Measurements from ENCODE around the gene ABCD4.
"Not testable (repeated sequence)": the region's sequence is repeated elsewhere in the genome, so short reads cannot be mapped to it uniquely, and the experiment has no call there.

ABCD4 gene

DNA sequence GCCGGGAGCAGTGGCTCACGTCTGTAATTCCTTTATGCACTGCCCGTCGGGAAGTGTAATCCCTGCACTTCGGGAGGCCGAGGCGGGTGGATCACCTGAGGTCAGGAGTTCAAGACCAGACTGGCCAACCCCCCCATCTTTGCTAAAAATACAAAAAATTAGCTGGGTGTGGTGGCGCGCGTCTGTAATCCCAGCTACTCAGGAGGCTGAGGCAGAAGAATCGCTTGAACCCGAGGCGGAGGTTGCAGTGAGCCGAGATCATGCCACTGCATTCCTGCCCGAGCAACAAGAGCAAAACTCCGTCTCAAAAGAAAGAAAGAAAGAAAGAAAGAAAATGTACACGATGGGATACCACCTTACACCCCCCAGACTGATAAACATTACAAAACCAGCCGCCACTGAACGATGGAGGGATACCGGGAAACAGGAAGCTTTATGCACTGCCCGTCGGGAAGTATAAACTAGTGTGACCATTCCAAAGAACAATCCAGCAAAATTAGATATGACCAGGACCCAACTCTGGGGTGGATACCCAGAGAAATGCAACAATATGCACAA is 1.1 kb downstream of the ABCD4 start:
- DNase-seq: no peak

DNA sequence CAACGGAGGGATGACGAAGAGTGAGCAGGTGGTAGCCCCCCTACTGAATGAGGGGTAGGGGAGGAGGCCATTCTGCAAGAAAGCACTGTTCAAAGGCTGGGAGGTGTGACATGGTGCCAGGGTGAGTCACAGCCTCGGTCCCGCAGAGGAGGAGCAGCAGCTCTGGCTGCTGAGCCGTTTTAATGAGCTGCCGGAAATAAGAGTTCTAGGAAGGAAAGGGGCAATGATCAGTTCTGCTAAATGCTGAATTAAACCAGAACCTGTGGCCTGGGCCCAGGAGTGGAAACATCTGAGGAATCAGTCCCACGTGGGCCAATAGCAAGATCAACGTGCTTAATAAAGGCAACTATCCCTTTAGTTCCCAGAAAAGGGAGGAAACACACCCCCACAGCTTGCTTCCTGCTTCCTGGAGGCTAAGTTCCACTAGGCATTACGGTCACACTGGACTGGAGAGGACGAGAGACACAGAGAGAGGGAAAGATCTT is 3.6 kb downstream of the ABCD4 start:
- no peak for DNase-seq

DNA sequence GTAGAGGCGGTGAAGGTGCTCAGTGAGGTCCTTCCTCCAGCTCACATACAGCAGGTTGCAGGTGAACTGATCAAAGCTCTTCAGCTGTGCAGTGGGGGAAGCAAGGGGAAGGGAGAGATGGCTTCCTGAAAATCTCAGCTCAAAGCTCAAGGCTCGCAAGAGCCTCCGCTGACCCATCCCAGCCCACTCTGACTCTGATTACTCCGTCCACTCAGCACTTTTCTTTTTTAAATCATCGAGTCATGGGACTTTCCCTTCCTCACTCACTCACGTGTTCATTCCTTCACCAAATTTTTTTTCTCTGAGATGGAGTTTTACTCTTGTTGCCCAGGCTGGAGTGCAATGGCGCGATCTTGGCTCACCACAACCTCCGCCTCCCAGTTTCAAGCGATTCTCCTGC is 4.7 kb downstream of the ABCD4 start:
- no peak for DNase-seq

DNA sequence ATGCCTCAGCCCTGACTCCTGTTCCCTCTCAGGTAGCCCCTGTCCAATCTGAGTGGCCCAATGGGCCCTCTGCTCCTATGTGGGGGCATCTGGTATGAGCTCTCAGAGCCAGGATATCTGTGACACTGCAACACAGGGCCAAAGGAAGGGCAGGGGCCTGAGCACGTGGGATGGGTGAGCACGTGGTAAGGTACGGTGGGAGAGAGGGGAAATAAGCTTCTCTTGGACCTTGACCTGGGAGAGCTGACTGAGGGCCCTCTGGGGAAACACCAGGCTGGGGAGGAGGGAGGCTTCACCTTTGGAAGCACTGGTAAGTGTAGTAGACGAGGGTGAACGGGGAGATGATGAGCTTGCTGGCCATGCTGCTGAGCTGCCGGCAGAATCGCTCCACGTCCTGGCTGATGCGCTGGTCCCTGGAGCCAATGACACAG is 6.7 kb downstream of the ABCD4 start:
- no peak for DNase-seq

- no peak for DNase-seq
Measured at GRCh38 chr14:74293606-74294005, 9.1 kb downstream of the ABCD4 start.

- DNase-seq: no peak
Measured at GRCh38 chr14:74292061-74292460, 10.7 kb downstream of the ABCD4 start.

DNA sequence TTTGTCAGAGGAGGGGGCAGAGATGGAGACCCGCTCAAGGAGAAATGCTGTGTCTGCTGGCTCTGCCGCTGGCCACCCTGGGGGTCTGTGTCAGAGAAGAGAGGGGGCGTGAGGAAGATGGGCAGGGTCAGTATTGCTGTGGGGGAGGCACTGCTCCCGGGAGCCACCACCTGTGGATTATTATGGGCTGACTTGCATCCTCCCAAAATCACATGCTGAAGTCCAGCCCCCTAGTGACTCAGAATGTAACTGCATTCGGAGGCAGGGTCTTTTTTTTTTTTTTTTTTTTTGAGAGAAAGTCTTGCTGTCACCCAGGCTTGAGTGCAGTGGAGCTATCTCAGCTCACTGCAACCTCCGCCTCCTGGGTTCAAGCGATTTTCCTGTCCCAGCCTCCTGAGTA is 12.3 kb downstream of the ABCD4 start:
- DNase-seq: peak; percentile 50

DNA sequence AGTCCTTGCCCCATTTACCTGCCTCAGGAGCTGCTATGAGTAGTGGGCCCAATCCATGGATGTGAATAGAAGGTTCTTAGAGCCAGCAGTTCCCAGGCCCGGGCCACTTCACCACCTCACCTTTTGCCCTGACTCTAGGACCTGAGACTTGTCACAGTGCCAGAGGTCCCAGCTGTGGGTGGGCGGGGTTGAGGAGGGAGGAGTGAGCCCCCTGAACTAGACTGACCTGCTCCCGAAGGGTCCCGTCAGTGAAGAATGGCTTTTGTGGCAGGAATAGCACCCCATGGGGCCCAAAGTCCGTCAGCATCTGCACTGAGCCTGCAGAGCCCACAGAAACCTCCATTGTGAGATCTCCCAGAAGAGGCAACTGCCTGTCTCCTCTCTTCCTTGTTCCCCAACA is 12.9 kb downstream of the ABCD4 start:
- DNase-seq: no peak

DNA sequence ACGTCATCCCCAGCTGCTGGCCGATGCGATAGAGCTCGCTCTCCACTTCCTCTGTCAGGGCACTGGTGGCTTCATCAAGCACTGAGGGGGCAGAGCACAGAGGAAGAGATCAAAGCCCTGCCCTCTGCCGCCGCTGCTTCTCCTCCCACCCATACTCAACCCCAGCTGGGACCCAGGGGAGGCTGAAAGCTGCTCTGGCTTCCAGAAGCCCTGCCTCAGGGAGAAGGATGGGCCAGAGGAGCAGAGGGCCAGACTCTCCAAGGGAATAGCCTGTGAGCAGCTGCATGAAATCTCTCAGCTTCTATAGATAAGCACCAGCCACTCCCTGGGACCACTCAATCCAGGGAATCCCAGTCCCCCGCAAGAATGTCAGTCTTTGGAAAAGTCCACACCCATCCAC is 16.0 kb downstream of the ABCD4 start:
- DNase-seq: no peak

DNA sequence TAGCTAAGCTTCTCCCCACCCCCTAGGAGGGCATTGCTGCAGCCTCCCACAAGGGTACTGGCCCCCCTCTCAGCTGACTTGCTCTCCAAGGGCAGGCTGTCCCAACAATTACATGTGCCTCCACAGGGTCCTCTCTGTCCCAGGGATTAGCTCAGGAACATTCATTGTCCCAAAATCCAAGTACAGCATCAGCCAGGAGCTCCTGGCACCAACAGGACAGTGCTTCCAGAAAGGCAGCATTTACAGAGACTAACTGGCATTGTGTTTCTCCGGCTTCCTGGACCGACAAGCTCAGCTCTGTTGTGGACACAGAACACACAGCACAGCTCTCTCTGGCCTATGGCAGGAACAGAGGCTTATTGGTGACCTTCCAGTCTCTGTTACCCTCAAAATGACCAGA is 21.7 kb downstream of the ABCD4 start:
- DNase-seq: no peak

GRCh38 chr14:74278080-74278479 is 24.7 kb downstream of the ABCD4 start:
- no peak for DNase-seq

DNA sequence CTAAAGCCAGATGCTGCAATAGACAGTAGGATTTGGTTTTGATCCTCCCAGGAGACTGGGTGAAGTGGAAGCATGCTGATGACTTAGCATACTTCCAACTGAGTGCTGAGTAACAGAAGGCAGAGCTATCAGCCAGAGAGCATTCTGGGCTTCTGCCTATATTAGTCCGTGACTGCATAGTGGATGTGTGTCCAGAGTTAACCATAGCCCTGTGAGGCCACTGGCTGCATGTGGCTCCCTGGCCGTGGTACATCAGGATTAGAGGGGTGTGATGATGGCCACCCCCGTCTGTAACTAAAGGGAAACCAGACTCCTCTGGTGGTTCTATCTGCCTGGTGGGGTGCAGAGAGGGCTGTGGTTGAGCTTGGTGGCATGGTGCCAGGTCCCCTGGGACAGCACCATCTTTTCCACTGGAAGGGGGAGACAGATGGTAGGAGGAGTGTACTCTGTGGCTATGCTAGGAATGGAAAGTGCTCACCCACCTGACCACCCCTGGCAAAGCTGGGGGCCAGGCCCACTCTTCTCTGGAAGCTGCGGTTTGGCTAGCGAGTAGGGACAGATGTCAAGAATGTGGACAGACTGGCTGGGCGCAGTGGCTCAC is 27.4 kb downstream of the ABCD4 start:
- peak; percentile 40 for DNase-seq

DNA sequence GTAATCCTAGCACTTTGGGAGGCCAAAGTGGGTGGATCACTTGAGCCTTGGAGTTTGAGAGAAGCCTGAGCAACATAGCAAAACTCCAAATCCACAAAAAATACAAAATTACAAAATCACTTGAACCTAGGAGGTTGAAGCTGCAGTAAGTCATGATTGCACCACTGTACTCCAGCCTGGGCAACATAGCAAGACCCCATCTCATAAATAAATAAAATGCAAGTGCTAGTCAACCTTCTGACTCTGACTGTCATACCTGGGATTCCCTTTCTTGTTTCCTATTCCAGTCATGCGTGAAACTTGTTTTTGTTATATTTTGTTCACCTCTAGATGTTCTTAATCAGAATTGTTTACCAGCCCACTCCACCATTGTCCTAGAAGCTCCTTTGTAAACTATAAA is 31.4 kb downstream of the ABCD4 start:
- DNase-seq: no peak

- DNase-seq: not testable (repeated sequence)
Measured at GRCh38 chr14:74270382-74271177, 32.2 kb downstream of the ABCD4 start.

DNA sequence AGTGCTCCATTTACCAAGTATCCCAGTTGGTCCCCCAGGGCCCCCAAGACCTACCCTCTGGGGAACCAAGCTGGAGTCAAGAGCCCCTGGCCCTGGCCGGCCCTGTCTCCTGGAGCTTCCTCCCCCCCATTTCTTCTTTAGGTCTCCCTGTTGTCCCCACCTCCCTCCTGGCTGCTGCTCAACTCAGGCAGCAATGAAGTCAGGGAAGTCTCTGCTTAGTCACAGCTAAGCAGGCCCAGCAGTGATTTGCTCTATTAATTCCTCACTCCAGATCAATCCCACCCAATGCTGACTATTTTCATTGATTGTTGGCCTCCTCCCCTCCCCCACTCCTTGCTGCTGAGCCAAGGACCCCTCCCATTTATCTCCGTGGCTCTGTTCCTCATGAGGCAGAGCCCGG is 35.1 kb downstream of the ABCD4 start:
- DNase-seq: no peak

GRCh38 chr14:74265301-74265965 is 37.3 kb downstream of the ABCD4 start:
- no peak for DNase-seq

- DNase-seq: no peak
Measured at GRCh38 chr14:74263921-74264320, 38.8 kb downstream of the ABCD4 start.

DNA sequence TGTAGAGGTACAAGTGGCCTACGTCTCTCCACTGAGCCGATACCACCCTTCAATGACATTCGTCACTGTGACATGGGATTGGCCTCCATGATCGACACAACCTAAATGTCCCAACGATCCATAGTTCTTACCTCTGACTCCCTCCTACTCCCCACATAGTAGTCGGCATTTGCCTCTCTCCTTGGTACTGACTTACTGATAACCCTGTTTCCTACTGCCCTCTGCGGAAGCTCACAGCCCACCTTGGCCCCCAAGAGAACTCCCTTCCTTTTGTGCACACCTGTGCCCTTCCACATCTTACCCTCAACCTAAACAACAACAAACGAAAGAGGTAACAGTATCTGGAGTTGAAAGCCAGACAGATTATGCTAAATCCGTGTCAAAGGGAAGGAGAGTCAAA is 39.6 kb downstream of the ABCD4 start:
- DNase-seq: no peak

GRCh38 chr14:74262076-74262475 is 40.7 kb downstream of the ABCD4 start:
- DNase-seq: no peak

GRCh38 chr14:74261288-74261687 is 41.4 kb downstream of the ABCD4 start:
- no peak for DNase-seq

- DNase-seq: no peak
Measured at GRCh38 chr14:74260525-74261233, 42.1 kb downstream of the ABCD4 start.

GRCh38 chr14:74259513-74259912 is 43.2 kb downstream of the ABCD4 start:
- no peak for DNase-seq

- no peak for DNase-seq
Measured at GRCh38 chr14:74258764-74259035, 44.0 kb downstream of the ABCD4 start.
